ENCODE data around the gene C1orf159. TPM values are rescaled to one million over a fixed set of nuclear protein-coding genes. Genes with fewer than 3 reads are reported as not detected.

The C1orf159 gene
- polyA plus RNA-seq, 1 donor (not counting 4 experiments of a cell fraction or from before 2014, with no cell fraction given), result 6.1 TPM

DNA sequence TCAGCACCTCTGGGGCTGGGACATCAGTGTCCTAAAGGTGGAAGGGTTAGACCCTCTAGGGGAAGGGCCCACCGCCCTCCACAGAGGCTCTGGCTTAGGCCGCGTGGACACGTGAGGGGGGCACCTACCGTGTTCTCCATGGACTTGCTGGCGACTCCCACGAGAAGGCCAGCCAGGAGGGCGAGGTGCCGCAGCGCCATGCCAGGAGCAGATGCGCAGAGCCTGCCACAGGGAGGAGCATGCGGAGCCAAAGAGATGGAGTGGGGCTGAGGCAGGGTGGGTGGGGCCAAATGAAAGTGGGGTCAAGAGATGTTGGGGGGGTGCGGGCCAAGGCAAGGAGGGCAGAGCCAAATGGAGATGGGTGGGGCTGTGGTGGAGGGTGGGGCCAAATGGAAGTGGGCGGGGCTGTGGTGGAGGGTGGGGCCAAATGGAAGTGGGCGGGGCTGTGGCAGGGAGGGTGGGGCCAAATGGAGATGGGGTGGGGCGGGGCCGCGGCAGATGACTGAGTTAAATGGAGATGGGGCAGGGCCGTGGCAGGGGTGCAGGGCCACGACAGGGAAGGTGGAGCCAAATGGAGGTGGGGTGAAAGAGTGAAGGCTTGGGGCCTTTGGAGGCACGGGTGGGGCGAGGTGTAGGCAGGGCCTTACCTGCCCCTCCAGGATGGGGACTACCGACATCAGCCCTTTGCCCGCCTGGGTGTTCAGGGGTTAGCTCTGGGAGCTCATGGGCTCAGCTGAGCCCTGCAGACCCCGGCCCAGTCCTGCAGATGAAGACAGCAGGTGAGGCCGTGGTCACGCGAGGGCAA, 24.3 kb downstream of the C1orf159 start:
- H3K9me3 ChIP-seq (ENCODE audit: control insufficient read depth, low read depth, low read length), result no peaks in the 10 kb centered on the region
- H3K27ac ChIP-seq (ENCODE audit: control insufficient read depth, insufficient read depth, low read length), result no peak overlapping the region
- no peak overlapping the region for H3K4me3 ChIP-seq (ENCODE audit: control insufficient read depth in 2 of 3, extremely low read depth in 1 of 3, insufficient read depth in 2 of 3, low read depth in 1 of 3, low read length in 3 of 3)
- H3K9ac ChIP-seq (ENCODE audit: control insufficient read depth, extremely low read depth, insufficient read depth, low read length), result no peak overlapping the region
- H3K79me2 ChIP-seq (ENCODE audit: control insufficient read depth, insufficient read depth, low read length), result no peaks in the 10 kb centered on the region
- DNase-seq (ENCODE audit: low read depth, low spot score) (no peak), FAIRE-seq (no peak)
- no peaks in the 10 kb centered on the region for H3K27me3 ChIP-seq (ENCODE audit: control insufficient read depth, extremely low read depth, insufficient read depth, low read length)
- TF ChIP-seq, protein P1, sequence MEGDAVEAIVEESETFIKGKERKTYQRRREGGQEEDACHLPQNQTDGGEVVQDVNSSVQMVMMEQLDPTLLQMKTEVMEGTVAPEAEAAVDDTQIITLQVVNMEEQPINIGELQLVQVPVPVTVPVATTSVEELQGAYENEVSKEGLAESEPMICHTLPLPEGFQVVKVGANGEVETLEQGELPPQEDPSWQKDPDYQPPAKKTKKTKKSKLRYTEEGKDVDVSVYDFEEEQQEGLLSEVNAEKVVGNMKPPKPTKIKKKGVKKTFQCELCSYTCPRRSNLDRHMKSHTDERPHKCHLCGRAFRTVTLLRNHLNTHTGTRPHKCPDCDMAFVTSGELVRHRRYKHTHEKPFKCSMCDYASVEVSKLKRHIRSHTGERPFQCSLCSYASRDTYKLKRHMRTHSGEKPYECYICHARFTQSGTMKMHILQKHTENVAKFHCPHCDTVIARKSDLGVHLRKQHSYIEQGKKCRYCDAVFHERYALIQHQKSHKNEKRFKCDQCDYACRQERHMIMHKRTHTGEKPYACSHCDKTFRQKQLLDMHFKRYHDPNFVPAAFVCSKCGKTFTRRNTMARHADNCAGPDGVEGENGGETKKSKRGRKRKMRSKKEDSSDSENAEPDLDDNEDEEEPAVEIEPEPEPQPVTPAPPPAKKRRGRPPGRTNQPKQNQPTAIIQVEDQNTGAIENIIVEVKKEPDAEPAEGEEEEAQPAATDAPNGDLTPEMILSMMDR (optimal IDR thresholded peaks at IDR 0.05 in 1 of 3, IDR thresholded peaks at IDR 0.05 in 1 of 3, conservative IDR thresholded peaks at IDR 0.05 in 1 of 3; ENCODE audit: extremely low read depth in 1 of 3, insufficient read depth in 2 of 3, low read length in 3 of 3), result no peak
- no peak for TF ChIP-seq EZH2 (IDR thresholded peaks at IDR 0.05; ENCODE audit: low read length)
- no peak overlapping the region for H3K4me2 ChIP-seq (ENCODE audit: control insufficient read depth, extremely low read depth, insufficient read depth, low read depth, low read length)
- no peaks in the 10 kb centered on the region for H3K4me1 ChIP-seq (ENCODE audit: control insufficient read depth, extremely low read depth, insufficient read depth, low read length)
- H3K9me1 ChIP-seq (ENCODE audit: control insufficient read depth, extremely low read depth, insufficient read depth, low read length), result no peaks in the 10 kb centered on the region
- H3K36me3 ChIP-seq (ENCODE audit: control insufficient read depth in 2 of 2, extremely low read depth in 1 of 2, insufficient read depth in 2 of 2, low read length in 2 of 2), result no peaks in the 10 kb centered on the region
- H2AFZ ChIP-seq (ENCODE audit: control insufficient read depth, low read length), result no peak overlapping the region
- no peaks in the 10 kb centered on the region for H4K20me1 ChIP-seq (ENCODE audit: control insufficient read depth, extremely low read depth, insufficient read depth, low read length)
- dilution Hi-C loops (cut with MboI; ENCODE audit: extremely low pct_ligation_motif_present, low sequenced_read_pairs), result no loop called here

DNA sequence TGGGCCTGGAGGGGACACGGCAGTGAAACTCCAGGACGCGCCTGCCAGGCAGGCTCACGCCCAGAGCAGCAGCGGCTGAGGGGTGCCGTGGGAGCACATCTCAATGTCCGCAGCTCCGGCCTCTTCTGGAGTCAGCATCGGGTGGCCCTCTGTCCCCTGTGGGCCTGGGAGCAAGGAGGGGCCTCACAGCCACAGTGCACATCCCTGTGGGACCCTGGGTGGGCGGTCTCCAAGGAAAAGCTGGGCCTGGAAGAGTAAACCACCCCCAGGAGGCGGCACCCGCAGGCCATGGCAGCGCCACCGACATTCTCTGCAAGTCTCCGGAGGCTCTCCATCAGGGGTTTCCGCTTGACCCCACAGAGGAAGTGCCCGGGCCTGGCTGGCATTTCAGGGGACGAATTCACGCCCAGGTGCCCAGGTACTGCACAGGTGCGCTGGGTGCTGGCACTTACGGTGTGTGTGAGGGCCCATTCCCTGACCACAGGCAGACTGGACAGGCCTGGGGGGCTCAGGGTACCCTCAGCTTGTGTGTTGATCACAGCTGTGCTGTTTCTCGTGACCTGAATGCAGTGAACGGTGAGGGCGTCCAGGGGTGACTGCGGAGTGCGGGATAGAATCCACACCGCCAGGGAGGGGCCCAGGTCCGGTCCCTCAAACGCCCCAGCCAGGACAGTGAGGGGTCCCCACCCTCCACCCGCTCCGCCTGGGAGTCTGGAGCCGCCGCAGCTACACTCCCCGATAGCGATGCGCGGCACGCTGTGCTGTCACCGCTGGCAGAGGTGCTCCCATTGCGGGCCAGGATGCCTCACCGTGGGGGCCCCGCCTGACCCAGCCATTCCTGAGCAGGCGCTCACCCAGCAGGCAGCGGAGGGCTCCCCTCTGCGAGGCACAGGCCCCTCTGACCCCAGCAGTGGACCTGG, 25.2 kb downstream of the C1orf159 start:
- H3K36me3 ChIP-seq (ENCODE audit: control insufficient read depth in 2 of 2, extremely low read depth in 1 of 2, insufficient read depth in 2 of 2, low read length in 2 of 2), result no peaks in the 10 kb centered on the region
- H4K20me1 ChIP-seq (ENCODE audit: control insufficient read depth, extremely low read depth, insufficient read depth, low read length), result no peaks in the 10 kb centered on the region
- no peak overlapping the region for H2AFZ ChIP-seq (ENCODE audit: control insufficient read depth, low read length)
- no peaks in the 10 kb centered on the region for H3K9me3 ChIP-seq (ENCODE audit: control insufficient read depth, low read depth, low read length)
- H3K4me1 ChIP-seq (ENCODE audit: control insufficient read depth, extremely low read depth, insufficient read depth, low read length), result no peaks in the 10 kb centered on the region
- DNase-seq (ENCODE audit: low read depth, low spot score) (no peak), FAIRE-seq (no peak)
- no peak overlapping the region for H3K27ac ChIP-seq (ENCODE audit: control insufficient read depth, insufficient read depth, low read length)
- dilution Hi-C loops (cut with MboI; ENCODE audit: extremely low pct_ligation_motif_present, low sequenced_read_pairs), result no loop called here
- H3K9me1 ChIP-seq (ENCODE audit: control insufficient read depth, extremely low read depth, insufficient read depth, low read length), result no peaks in the 10 kb centered on the region
- H3K9ac ChIP-seq (ENCODE audit: control insufficient read depth, extremely low read depth, insufficient read depth, low read length), result no peak overlapping the region
- no peaks in the 10 kb centered on the region for H3K27me3 ChIP-seq (ENCODE audit: control insufficient read depth, extremely low read depth, insufficient read depth, low read length)
- no peaks in the 10 kb centered on the region for H3K79me2 ChIP-seq (ENCODE audit: control insufficient read depth, insufficient read depth, low read length)
- TF ChIP-seq EZH2 (IDR thresholded peaks at IDR 0.05; ENCODE audit: low read length), result no peak
- TF ChIP-seq, protein P1 (optimal IDR thresholded peaks at IDR 0.05 in 1 of 3, IDR thresholded peaks at IDR 0.05 in 1 of 3, conservative IDR thresholded peaks at IDR 0.05 in 1 of 3; ENCODE audit: extremely low read depth in 1 of 3, insufficient read depth in 2 of 3, low read length in 3 of 3), result no peak
- no peak overlapping the region for H3K4me3 ChIP-seq (ENCODE audit: control insufficient read depth in 2 of 3, extremely low read depth in 1 of 3, insufficient read depth in 2 of 3, low read depth in 1 of 3, low read length in 3 of 3)
- H3K4me2 ChIP-seq (ENCODE audit: control insufficient read depth, extremely low read depth, insufficient read depth, low read depth, low read length), result no peak overlapping the region

Data from keratinocyte (primary cell).